GM10266 (cell line): ENCODE measurements around the gene UBE2G1.

Source experiments
- DNase-seq: peaks from one replicate; pipeline ENCODE4 v3.0.0; 2012; ENCODE audit errors: extremely low spot score
- CTCF ChIP-seq: IDR thresholded peaks from 2 replicates; pipeline ENCODE4 v1.5.1; 2012; ENCODE audit warnings: mild to moderate bottlenecking, low read depth; ENCODE audit not compliant: control insufficient read depth, insufficient read depth; ENCODE audit errors: missing control alignments

Gene UBE2G1

GRCh38 chr17:4301066-4301465, 65.4 kb downstream of the UBE2G1 start:
- no peak for TF ChIP-seq CTCF
- no peak for DNase-seq

GRCh38 chr17:4297351-4297750, 69.1 kb downstream of the UBE2G1 start:
- no peak for DNase-seq
- TF ChIP-seq CTCF: no peak

GRCh38 chr17:4295686-4296085, 70.8 kb downstream of the UBE2G1 start:
- TF ChIP-seq CTCF: no peak
- no peak for DNase-seq

GRCh38 chr17:4293572-4293971, 72.9 kb downstream of the UBE2G1 start:
- DNase-seq: peak; percentile 15
- no peak for TF ChIP-seq CTCF

DNA sequence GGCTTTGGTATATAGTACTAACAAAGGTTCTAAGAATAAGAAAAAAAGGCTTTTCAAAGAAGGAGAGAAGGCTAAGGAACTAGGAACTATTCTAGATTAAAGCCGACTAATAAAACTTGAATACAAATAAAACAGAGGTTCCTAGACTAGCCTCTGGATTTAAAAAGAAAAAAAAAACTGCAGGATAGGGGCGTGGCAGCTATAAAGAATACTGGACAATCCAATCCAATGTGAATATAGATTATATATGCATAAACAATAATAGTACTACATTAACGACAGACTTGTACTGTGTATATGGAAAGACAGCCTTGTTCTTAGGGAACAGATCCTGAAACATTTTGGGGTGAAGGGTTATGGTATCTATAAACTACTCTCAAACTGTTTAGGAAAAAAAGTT, 78.8 kb downstream of the UBE2G1 start:
- TF ChIP-seq CTCF: no peak
- DNase-seq: no peak

GRCh38 chr17:4276514-4276913, 90.0 kb downstream of the UBE2G1 start:
- no peak for TF ChIP-seq CTCF
- no peak for DNase-seq

DNA sequence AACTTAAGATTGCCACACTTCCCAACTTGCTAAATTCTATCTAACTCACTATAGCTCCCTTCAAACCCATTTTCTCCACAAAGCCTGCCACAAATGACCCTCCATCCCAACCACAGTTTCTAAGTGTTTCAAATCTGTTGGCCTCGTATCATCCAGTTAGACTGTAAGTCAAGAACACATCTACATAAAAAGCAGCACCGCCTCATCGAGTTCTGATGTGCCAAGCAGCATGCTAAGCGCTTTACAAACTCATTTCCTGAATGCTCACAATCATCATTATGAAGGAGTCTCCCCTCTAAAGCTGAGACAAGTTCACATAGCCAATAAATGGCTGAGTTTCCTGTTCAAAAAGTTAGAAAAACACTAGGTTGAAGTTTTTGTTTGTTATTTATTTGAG, 93.5 kb downstream of the UBE2G1 start:
- DNase-seq: no peak
- TF ChIP-seq CTCF: no peak
